ENCODE data around the gene SACS.

Gene SACS

DNA sequence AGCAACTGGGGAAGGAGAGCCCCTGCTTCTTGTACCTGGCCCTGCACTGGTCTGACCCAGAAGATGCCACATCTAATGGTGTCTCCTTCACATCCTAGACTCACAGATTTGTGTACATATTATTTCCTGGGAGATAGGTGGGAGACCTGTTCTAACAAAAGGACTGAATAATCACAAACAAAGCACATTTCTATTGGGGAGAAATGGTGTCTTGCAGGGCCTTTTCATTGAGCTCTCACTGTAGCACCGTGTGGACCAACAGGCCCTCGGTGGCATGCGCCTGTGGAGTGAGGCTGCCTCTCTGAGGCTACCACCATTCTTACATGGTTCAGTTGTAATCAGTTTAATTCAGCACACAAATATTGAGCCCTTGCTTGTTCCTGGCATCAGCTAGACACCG is 989 bp upstream of the SACS start:
- Histone ChIP-seq H3K4me3 (ENCODE audit: low read depth, low read length) (no peak overlapping the region), H3K27me3 (ENCODE audit: control insufficient read depth, insufficient read depth, low read length) (peaks cover 8% of the 10 kb centered on the region; the same call in 1 of the 2 replicates), H3K27ac (ENCODE audit: low read depth, low read length) (no peak overlapping the region), H3K9me3 (ENCODE audit: control insufficient read depth, insufficient read depth, low read length) (no peaks in the 10 kb centered on the region), H3K36me3 (ENCODE audit: control insufficient read depth, insufficient read depth, low read length) (0 out of 2 replicates have a peak, but pooled peaks cover 9% of the 10 kb centered on the region), H3K9ac (ENCODE audit: low read depth, low read length) (no peak overlapping the region), H3K4me1 (ENCODE audit: control insufficient read depth, insufficient read depth, low read length) (peaks cover 27% of the 10 kb centered on the region)

DNA sequence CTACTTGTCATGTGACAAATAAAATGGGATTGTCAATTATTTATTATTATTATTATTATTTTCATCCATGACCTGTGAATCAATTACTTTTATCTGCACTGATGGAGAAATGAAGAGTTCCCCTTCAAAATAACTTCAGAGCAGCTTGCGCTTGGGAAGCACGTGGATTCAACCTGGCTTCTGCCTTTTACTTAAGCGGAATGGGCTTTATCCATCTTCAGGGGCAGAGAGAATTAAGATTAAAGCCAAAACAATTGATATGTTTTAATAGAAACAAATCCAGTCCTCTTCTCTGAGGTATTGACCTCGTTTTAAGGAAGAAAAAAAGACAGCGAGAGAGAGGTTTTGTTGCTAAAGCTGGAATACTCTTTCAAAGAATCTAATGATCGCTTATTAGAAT is 876 bp downstream of the SACS start:
- Histone ChIP-seq H3K9me3 (ENCODE audit: control insufficient read depth, insufficient read depth, low read length) (no peaks in the 10 kb centered on the region), H3K4me3 (ENCODE audit: low read depth, low read length) (peak overlapping the region; percentile 84), H3K27me3 (ENCODE audit: control insufficient read depth, insufficient read depth, low read length) (peaks cover 8% of the 10 kb centered on the region; the same call in 1 of the 2 replicates), H3K9ac (ENCODE audit: low read depth, low read length) (no peak overlapping the region), H3K27ac (ENCODE audit: low read depth, low read length) (peak overlapping the region; percentile 89), H3K36me3 (ENCODE audit: control insufficient read depth, insufficient read depth, low read length) (peaks cover 9% of the 10 kb centered on the region; the same call in 1 of the 2 replicates), H3K4me1 (ENCODE audit: control insufficient read depth, insufficient read depth, low read length) (peaks cover 36% of the 10 kb centered on the region)

DNA sequence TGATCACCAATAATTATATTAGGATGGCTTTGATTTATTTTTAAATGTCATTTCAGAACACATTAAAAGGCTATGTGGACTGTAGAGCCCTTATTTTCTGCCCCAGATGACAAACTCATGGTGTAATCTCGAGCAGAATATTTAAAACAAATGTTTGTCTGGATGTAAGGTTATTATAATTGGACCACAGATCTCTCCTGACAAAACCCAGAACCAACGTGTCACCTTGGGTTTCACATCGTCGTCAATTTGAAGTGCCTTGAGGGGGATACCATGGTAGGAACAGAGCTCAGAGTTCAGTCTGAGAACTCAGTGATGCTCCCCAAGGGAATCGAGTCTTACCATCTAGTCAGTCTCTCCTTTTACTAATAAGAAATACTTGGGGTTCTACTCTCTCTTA is 2.8 kb downstream of the SACS start:
- no peak overlapping the region for H3K4me3 ChIP-seq (ENCODE audit: low read depth, low read length)
- H3K4me1 ChIP-seq (ENCODE audit: control insufficient read depth, insufficient read depth, low read length): peaks cover 38% of the 10 kb centered on the region
- no peaks in the 10 kb centered on the region for H3K9me3 ChIP-seq (ENCODE audit: control insufficient read depth, insufficient read depth, low read length)
- H3K36me3 ChIP-seq (ENCODE audit: control insufficient read depth, insufficient read depth, low read length): peaks cover 9% of the 10 kb centered on the region; the same call in 1 of the 2 replicates
- H3K27me3 ChIP-seq (ENCODE audit: control insufficient read depth, insufficient read depth, low read length): peaks cover 8% of the 10 kb centered on the region; the same call in 1 of the 2 replicates
- H3K27ac ChIP-seq (ENCODE audit: low read depth, low read length): no peak overlapping the region
- no peak overlapping the region for H3K9ac ChIP-seq (ENCODE audit: low read depth, low read length)

DNA sequence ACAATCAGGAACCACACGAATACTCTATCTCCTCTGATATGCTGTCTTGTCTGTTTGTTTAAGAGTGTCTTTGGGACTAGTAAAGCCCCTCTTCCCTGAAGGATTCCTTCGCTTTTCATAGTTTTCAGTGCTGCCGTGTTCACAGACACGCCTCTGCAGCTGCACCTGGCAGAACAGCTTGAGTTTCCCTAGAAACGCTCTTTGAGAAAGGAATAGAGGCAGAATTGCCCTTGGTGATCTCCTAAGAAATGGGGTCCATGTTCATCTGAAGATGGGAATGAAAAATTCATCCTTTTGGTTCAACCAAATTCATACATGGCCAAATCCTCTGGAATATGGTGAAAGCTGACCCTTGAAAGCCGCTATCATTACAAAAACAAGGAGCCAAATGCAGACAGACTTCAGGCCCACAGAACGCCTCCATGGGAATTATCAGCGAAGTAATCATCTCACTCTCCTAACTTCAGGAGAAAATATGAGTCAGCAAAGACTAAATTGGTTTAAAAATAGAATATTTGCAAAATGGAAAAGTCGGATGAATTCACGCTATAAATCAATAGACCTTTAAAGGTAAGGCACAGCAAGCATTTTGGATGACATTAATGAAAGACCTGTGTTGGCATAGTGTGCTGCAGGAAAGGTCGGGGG is 5.5 kb downstream of the SACS start:
- Histone ChIP-seq H3K36me3 (ENCODE audit: control insufficient read depth, insufficient read depth, low read length) (peaks cover 19% of the 10 kb centered on the region; the same call in 1 of the 2 replicates), H3K4me3 (ENCODE audit: low read depth, low read length) (no peak overlapping the region), H3K9me3 (ENCODE audit: control insufficient read depth, insufficient read depth, low read length) (no peaks in the 10 kb centered on the region), H3K4me1 (ENCODE audit: control insufficient read depth, insufficient read depth, low read length) (peaks cover 27% of the 10 kb centered on the region), H3K9ac (ENCODE audit: low read depth, low read length) (no peak overlapping the region), H3K27me3 (ENCODE audit: control insufficient read depth, insufficient read depth, low read length) (peaks cover 8% of the 10 kb centered on the region; the same call in 1 of the 2 replicates), H3K27ac (ENCODE audit: low read depth, low read length) (no peak overlapping the region)

DNA sequence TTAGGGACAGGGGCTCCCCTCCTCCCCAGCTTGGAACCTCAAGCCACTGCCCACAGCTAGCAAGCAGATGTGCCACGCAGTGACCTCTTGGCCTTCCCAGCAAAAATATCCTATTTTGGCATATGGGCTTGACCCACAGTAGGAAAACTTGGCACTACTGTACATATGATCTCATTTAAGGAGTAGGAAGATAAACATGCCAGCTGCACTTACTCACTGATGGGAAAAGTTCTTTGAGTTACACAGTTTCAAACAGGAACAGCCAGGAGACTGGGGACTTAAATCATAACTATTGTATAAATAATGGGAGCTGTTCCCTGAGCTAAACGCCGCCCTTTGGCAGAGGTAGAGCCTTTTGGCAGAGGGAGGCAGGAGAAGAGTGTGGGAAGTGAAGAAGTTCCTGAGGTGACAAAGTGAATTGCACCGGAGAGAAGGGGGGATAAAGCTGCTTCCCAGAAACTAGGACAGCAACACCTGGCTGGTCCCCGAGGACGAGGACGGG is 6.1 kb downstream of the SACS start:
- H3K9me3 ChIP-seq (ENCODE audit: control insufficient read depth, insufficient read depth, low read length): no peaks in the 10 kb centered on the region
- H3K4me3 ChIP-seq (ENCODE audit: low read depth, low read length): no peak overlapping the region
- H3K27ac ChIP-seq (ENCODE audit: low read depth, low read length): no peak overlapping the region
- H3K9ac ChIP-seq (ENCODE audit: low read depth, low read length): no peak overlapping the region
- H3K36me3 ChIP-seq (ENCODE audit: control insufficient read depth, insufficient read depth, low read length): peaks cover 19% of the 10 kb centered on the region; the same call in 1 of the 2 replicates
- H3K27me3 ChIP-seq (ENCODE audit: control insufficient read depth, insufficient read depth, low read length): peaks cover 8% of the 10 kb centered on the region; the same call in 1 of the 2 replicates
- peaks cover 24% of the 10 kb centered on the region for H3K4me1 ChIP-seq (ENCODE audit: control insufficient read depth, insufficient read depth, low read length)

DNA sequence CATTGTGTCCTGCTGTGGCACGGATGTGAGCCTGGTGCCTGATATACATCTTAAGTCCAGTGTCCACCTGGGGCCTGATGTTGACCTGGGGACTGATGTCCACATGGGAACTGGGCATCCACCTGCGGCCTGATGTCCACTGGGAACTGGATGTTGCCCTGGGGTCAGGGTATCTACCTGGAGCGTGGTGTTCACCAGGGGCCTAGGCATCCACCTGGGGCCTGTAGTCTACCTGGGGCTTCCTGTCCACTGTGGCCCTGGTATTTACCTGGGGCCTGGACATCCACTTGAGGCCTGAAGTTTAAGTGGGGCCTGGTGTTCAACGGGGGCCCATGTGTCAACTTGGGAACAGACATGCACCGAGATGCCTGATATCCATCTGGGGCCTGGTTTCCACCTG is 11.9 kb downstream of the SACS start:
- peaks cover 10% of the 10 kb centered on the region for H3K36me3 ChIP-seq (ENCODE audit: control insufficient read depth, insufficient read depth, low read length)
- H3K9ac ChIP-seq (ENCODE audit: low read depth, low read length): no peak overlapping the region
- no peak overlapping the region for H3K27ac ChIP-seq (ENCODE audit: low read depth, low read length)
- H3K4me1 ChIP-seq (ENCODE audit: control insufficient read depth, insufficient read depth, low read length): no peaks in the 10 kb centered on the region
- H3K27me3 ChIP-seq (ENCODE audit: control insufficient read depth, insufficient read depth, low read length): no peaks in the 10 kb centered on the region
- H3K4me3 ChIP-seq (ENCODE audit: low read depth, low read length): no peak overlapping the region
- H3K9me3 ChIP-seq (ENCODE audit: control insufficient read depth, insufficient read depth, low read length): no peaks in the 10 kb centered on the region

DNA sequence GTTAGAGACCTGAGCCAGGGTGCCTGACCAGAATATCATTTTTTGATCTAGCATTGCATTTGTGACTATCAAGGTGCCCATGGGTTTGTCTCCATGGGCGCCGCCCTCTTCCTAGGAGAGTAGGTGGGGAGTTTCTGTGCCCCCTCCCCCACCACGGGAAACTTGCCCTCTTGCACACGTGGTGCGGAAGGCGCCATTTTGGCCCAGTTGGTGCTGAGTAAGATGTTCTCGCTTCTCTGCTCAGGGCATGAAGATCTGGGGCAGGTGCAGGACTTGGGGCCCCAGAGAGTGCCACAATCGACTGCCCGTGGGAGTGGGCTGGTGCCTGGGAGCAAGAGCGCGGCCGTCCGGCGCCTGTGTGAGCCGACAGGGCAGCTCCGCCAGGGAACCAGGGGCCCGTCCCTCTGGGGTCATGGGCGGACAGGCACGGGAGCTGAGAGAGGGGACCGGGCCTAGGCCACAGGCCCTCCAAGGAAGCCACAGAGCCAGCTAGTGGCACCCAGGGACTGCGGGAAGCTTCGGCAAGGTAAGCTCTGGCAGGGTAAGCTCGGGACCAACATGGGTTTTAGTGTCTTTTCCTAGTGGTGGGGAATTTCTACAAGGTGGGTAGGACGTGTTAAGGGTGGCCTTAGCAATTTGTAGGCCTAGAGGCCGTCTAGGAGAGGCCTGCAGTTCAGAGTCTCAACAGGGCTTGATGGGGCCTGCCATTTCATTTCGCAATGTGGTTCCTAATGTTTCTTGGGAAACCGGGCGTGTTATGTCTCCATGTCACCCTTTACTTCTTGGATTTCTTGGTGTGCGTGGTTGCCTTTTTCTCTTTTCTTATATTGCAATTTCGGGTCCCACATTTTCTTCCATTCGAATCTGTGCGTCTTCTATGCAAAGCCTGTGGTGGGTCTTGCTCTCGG is 14.5 kb downstream of the SACS start:
- H3K4me3 ChIP-seq (ENCODE audit: low read depth, low read length): no peak overlapping the region
- H3K4me1 ChIP-seq (ENCODE audit: control insufficient read depth, insufficient read depth, low read length): no peaks in the 10 kb centered on the region
- H3K9me3 ChIP-seq (ENCODE audit: control insufficient read depth, insufficient read depth, low read length): no peaks in the 10 kb centered on the region
- no peak overlapping the region for H3K9ac ChIP-seq (ENCODE audit: low read depth, low read length)
- H3K27me3 ChIP-seq (ENCODE audit: control insufficient read depth, insufficient read depth, low read length): no peaks in the 10 kb centered on the region
- no peaks in the 10 kb centered on the region; the same call in 1 of the 2 replicates for H3K36me3 ChIP-seq (ENCODE audit: control insufficient read depth, insufficient read depth, low read length)
- no peak overlapping the region for H3K27ac ChIP-seq (ENCODE audit: low read depth, low read length)

DNA sequence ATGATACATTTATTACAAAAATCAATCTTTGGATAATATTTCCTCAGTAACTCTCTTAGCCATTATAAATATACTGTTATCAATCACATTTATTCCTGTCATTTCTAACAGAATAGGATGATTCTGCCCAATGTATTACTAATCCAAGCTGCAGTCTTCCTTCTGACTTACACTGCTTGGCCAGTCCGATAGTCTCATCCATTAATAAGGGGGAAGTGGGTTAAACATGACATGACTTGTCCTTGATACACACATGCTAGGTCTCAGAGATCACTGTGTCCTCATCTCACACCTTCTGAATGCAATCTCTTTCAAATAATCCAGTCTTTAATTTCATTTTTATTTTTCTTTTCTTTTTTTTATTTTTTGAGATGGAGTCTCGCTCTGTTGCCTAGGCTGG is 18.8 kb downstream of the SACS start:
- peaks cover 5% of the 10 kb centered on the region; the same call in 1 of the 2 replicates for H3K36me3 ChIP-seq (ENCODE audit: control insufficient read depth, insufficient read depth, low read length)
- no peaks in the 10 kb centered on the region for H3K9me3 ChIP-seq (ENCODE audit: control insufficient read depth, insufficient read depth, low read length)
- no peaks in the 10 kb centered on the region for H3K4me1 ChIP-seq (ENCODE audit: control insufficient read depth, insufficient read depth, low read length)
- H3K27me3 ChIP-seq (ENCODE audit: control insufficient read depth, insufficient read depth, low read length): no peaks in the 10 kb centered on the region
- no peak overlapping the region for H3K9ac ChIP-seq (ENCODE audit: low read depth, low read length)
- H3K4me3 ChIP-seq (ENCODE audit: low read depth, low read length): no peak overlapping the region
- H3K27ac ChIP-seq (ENCODE audit: low read depth, low read length): no peak overlapping the region

DNA sequence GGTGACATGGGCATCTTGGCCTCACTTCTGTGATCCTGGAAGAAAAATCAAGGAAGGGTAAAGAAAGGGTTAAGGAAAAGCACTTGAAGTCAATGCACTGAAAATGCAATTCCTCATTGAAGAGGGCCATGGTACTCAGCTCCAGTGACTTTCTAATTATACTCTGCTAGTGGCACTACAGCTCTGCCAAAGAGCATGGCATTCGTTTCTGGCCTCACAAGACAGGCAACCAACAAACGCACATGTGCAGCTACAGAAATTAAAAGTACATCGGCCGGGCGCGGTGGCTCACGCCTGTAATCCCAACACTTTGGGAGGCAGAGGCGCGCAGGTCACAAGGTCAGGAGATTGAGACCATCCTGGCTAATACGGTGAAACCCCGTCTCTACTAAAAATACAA is 21.8 kb downstream of the SACS start:
- no peak overlapping the region for H3K4me3 ChIP-seq (ENCODE audit: low read depth, low read length)
- peaks cover 5% of the 10 kb centered on the region; the same call in 1 of the 2 replicates for H3K36me3 ChIP-seq (ENCODE audit: control insufficient read depth, insufficient read depth, low read length)
- H3K9ac ChIP-seq (ENCODE audit: low read depth, low read length): no peak overlapping the region
- H3K9me3 ChIP-seq (ENCODE audit: control insufficient read depth, insufficient read depth, low read length): no peaks in the 10 kb centered on the region
- no peak overlapping the region for H3K27ac ChIP-seq (ENCODE audit: low read depth, low read length)
- H3K27me3 ChIP-seq (ENCODE audit: control insufficient read depth, insufficient read depth, low read length): no peaks in the 10 kb centered on the region
- H3K4me1 ChIP-seq (ENCODE audit: control insufficient read depth, insufficient read depth, low read length): no peaks in the 10 kb centered on the region

DNA sequence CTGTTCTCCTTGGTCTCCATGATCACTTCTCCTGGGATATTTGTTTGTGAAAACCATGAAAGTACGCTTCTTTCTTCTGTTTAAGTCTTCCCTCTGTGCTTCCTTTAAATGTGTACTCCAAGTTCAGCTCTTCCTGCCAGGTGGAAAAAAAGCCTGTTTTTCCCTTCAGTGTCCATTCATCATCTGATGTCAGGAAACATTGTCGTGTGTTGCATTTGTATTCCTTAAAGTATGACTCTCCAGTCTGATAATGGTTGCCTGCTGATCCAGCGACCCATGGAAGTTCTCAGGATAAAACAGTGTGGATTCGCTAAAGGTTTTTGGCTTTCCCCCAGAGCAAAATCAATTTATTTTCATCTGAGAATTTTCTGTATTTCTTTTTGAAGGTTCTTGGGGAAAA is 22.3 kb downstream of the SACS start:
- no peak overlapping the region for H3K27ac ChIP-seq (ENCODE audit: low read depth, low read length)
- H3K4me3 ChIP-seq (ENCODE audit: low read depth, low read length): no peak overlapping the region
- no peaks in the 10 kb centered on the region for H3K9me3 ChIP-seq (ENCODE audit: control insufficient read depth, insufficient read depth, low read length)
- no peaks in the 10 kb centered on the region for H3K4me1 ChIP-seq (ENCODE audit: control insufficient read depth, insufficient read depth, low read length)
- no peaks in the 10 kb centered on the region for H3K27me3 ChIP-seq (ENCODE audit: control insufficient read depth, insufficient read depth, low read length)
- peaks cover 5% of the 10 kb centered on the region; the same call in 1 of the 2 replicates for H3K36me3 ChIP-seq (ENCODE audit: control insufficient read depth, insufficient read depth, low read length)
- no peak overlapping the region for H3K9ac ChIP-seq (ENCODE audit: low read depth, low read length)

DNA sequence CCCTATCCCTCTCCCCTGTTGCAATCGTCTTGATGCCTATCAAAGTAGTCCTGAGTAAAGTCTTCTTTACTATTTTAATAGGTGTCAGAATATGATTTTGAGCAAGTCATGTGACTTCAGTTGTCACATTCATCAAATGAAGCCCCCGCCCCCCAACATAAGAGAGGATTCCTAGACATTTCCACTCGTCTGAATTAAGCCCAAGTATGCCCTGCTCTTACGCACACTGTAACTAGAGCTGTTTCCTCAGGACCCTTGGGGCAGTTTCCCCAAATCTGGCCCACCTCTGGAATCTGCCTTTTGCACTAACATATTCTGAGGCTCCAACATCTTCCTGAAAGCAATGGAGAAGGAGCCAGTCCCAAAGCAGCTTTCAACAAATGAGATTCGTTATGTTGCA is 25.5 kb downstream of the SACS start:
- Histone ChIP-seq H3K4me3 (ENCODE audit: low read depth, low read length) (no peak overlapping the region), H3K9ac (ENCODE audit: low read depth, low read length) (no peak overlapping the region), H3K27ac (ENCODE audit: low read depth, low read length) (no peak overlapping the region), H3K27me3 (ENCODE audit: control insufficient read depth, insufficient read depth, low read length) (no peaks in the 10 kb centered on the region), H3K4me1 (ENCODE audit: control insufficient read depth, insufficient read depth, low read length) (no peaks in the 10 kb centered on the region), H3K9me3 (ENCODE audit: control insufficient read depth, insufficient read depth, low read length) (no peaks in the 10 kb centered on the region), H3K36me3 (ENCODE audit: control insufficient read depth, insufficient read depth, low read length) (peaks cover 5% of the 10 kb centered on the region; the same call in 1 of the 2 replicates)

All from HUES48 (cell line).